NCI-H187 treated with DMSO at 0.1 percent for 48 hours (cell line): ENCODE data around the gene GGPS1.
A peak's percentile ranks its signal among the peaks of the same experiment; 100 is the strongest.
"Not testable (repeated sequence)": the region's sequence is repeated elsewhere in the genome, so short reads cannot be mapped to it uniquely, and the experiment has no call there.

ENCODE experiments used
- DNase-seq: peaks from one replicate; lab custom pipeline; 2025; lab: John Stamatoyannopoulos, UW

The GGPS1 gene

GRCh38 chr1:235304549-235305451, 23.6 kb upstream of the GGPS1 start:
- DNase-seq, result no peak

- DNase-seq, result no peak
These were observed 20.9 kb upstream of the GGPS1 start for GRCh38 chr1:235307158-235308124.

DNA sequence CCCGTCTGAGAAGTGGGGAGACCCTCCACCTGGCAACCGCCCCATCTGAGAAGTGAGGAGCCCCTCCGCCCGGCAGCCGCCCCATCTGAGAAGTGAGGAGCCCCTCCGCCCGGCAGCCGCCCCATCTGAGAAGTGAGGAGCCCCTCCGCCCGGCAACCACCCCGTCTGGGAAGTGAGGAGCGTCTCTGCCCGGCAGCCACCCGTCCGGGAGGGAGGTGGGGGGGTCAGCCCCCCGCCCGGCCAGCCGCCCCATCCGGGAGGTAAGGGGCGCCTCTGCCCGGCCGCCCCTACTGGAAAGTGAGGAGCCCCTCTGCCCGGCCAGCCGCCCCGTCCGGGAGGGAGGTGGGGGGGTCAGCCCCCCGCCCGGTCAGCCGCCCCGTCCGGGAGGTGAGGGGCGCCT, 19.2 kb upstream of the GGPS1 start:
- DNase-seq, result not testable (repeated sequence)

DNA sequence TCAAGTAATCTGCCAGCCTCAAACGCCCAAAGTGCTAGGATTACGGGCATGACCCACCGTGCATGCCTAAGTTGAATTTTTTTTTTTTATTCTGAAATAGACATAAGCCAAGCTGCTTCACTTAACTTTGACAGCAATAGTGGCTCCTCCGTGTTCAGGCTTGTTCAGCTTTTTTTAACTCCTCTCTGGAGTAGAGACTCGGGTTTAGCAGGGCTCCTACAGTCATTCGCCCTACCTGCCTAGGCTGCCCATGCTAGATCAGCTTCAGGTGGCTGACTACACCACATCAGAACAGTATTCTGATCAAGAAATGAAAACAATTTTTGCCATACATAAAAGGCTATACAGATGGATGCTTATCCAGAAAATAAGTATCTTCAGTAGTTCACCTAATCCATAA, 15.1 kb upstream of the GGPS1 start:
- no peak for DNase-seq

DNA sequence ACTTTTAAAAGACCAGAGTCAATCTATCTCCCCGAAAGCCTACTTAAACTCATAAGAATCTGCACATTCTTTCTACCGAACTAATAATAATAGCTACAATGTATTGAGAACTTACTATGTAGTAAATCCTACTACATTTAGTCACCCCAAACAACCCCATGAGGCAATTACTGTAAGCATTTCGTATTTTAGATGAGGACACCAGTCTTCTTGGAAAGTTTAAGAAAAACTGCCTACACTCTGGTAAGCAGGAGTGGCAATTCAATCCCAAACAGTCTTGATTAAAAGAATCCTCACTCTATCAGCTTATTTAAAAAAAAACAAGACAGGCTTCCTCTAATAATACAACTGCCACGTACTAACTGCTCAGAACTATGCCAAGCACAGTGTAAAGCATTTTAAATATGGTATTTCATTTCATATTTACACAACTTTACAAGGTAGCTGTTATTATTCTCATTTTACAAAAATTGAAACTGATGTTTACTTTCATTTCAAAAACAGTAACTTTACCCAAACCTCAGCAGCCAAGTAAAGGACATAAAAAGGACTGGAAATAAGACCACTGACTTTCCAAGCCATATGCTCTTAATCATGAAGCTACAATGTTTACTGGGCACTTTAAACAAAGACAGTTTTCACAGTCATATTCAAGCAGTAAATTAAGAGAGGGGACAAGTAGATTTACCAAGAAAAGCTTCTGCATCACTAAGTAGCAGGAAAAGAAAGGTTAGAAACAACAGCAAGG, 14.3 kb upstream of the GGPS1 start:
- DNase-seq, result no peak

DNA sequence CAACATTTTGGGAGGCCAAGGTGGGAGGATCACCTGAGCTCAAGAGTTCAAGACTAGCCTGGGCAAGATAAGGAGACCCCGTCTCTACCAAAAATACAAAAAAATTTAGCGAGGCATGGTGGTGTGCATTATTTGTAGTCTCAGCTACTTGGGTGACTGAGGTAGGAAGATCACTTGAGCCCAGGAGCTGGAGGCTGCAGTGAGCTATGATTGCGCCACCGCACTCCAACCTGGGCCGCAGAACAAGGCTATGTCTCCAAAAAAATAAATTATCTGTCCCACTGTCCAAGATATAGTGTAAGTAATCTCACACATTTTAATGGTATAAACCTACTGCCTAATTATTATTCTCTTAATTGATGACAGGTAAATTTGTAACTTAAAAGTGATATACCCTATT, 13.2 kb upstream of the GGPS1 start:
- DNase-seq, result no peak

GRCh38 chr1:235315735-235316134, 12.6 kb upstream of the GGPS1 start:
- DNase-seq, result no peak

- DNase-seq, result no peak
These were observed 11.2 kb upstream of the GGPS1 start for GRCh38 chr1:235317168-235317567.

- DNase-seq, result no peak
These were observed 9.1 kb upstream of the GGPS1 start for GRCh38 chr1:235319255-235319654.

- no peak for DNase-seq
These were observed 7.7 kb upstream of the GGPS1 start for GRCh38 chr1:235320521-235321179.

DNA sequence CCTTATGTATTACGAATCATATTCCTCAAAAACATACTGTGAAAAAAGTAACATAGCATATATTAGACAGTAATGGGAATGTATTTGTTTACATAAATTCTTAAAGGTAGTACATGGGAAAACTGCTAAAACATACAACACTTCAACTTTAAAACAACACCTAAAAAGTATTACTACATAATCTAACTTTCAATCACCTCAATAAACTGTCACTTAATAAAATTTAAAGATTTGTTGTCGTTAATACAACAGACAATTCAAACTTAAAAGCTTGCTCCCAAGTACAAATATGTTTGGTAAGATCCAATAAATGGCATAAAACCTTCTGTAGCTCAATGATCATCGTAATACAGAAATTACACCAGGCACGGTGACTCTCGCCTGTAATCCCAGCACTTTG, 4.1 kb upstream of the GGPS1 start:
- no peak for DNase-seq

- DNase-seq, result no peak
These were observed 3.2 kb upstream of the GGPS1 start for GRCh38 chr1:235325139-235325538.

DNA sequence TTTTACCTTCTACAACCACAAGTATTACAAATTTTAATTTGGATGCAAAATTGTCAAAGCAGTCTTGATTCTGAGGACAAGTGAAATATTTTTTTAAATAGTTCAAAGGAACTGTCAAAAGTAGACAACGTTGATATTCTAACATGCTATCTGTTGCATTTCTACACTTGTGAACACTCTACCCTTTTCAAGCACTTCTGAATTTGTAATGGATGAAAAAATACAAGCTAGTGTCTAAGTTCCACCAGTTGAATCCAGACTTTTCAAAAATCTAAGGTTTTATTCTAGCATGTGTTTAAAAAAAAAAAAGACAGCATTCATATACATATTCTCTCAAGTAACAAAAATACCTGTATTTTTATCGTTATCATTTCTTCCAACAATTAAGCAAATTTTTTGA, 2.5 kb upstream of the GGPS1 start:
- DNase-seq, result no peak

DNA sequence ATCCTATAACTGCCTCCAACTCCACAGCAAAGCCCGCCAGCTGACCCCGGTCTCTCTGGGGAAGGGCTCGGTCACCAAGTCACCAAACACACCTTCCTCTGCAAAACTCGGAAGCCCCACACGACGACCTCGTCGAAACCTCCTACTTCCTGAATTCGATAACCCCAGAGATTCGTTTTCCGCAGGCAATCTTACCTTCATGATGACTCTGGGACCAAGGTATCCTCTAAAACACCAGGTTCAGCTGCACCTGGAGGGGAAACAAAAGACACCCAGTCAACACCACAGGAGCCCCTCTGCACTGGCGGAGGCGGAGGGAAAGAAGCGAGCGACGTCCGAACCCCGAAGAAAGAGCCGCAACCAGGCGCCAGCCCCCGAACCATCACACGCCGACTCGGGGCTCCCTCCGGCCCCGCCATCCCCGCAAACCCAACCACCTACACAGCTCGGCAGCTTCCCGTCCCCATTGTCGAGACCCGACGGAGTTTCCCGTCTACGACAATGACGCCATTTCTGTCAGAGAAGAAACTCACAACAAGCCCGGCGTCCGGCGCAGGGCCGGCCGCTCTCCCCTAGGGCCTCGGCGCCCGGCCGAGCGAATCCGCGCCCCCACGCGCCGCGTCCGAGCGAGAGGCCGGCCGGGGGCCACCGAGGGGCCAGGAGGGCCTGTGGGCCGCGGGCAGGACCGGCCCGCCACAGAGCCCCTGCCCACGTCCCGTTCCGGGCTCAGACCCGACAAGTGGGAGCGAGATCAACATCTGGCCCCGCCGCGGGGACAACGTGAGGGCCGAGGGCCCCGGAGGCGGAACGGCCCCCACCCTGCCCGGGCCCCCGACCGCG, 1.4 kb upstream of the GGPS1 start:
- DNase-seq, result peak; percentile 2

DNA sequence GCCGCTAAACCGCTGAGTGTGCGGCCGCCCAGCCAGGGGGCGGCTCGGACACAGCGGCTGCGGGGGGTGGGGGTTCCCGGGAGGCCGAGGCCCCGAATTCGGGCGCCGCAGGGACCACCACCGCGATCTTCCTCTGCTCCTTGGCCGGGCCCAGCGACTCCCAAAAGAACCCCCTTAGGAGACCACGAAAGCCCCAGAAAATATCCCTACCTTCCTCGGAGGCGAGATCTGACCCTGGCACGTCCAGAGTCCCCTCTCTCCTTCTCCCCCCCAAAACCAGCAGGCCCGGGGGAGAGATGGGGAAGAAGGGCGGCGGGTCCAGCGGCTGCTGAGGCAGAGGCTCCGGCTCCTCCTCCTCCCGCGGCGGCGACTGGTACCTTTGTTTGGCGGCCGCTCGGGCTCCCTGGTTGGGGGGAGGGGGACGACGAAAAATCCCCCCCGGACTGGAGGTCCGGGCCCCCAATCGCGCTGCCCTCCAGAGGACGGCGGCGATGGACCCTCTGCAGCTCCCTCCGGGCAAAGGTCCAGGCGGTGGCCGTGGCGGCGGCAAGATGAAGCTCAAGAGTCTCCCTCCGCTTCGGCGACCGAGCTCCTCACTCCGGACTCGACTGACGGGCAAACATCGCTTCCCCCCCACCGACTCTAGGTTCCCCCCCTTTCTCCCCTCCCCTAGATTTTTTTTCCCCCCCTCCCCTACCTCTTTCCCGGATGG, 655 bp upstream of the GGPS1 start, which contains the start of gene ARID4B:
ARID4B (minus strand) TSS at position 621 of the 712 bp plus-strand sequence. CDS start 1,260 bp downstream, outside the sequence.
- DNase-seq, result no peak

- no peak for DNase-seq
These were observed 951 bp downstream of the GGPS1 start for GRCh38 chr1:235329139-235329902.

GRCh38 chr1:235330918-235331285, 2.5 kb downstream of the GGPS1 start:
- no peak for DNase-seq

- no peak for DNase-seq
These were observed 3.0 kb downstream of the GGPS1 start for GRCh38 chr1:235331401-235331800.

GRCh38 chr1:235336903-235337302, 8.5 kb downstream of the GGPS1 start:
- no peak for DNase-seq
